PC-3 (cell line): ENCODE results near the gene GRIK5. TPM values are rescaled to one million over a fixed set of nuclear protein-coding genes. Genes with fewer than 3 reads are reported as not detected.

ENCODE experiments used
- ATAC-seq: fragments of 200-7000 bp; cut with Tn5 transposase; 2 replicates; pipeline ENCODE4 v1.9.1; 2020; ENCODE audit warnings: mild to moderate bottlenecking, moderate library complexity
- BruUV-seq: library from RNA; stranded (reverse); fragments of 400-500 nt; replicated peaks from 2 replicates; lab custom pipeline; 2021; lab: Mats Ljungman, UMichigan
- CTCF ChIA-PET: fragments of 300-600 bp; sonication (Branson Sonifier 250); formaldehyde crosslinking; loops from one replicate; lab custom pipeline; 2022; ENCODE audit warnings: antibody characterized with exemption; lab: Charles Lee
- POLR2A ChIA-PET: fragments of 300-600 bp; sonication (Branson Sonifier 250); formaldehyde crosslinking; loops from one replicate; lab custom pipeline; 2022; ENCODE audit warnings: antibody characterized with exemption; ENCODE audit not compliant: unreplicated experiment; lab: Charles Lee
- DNase-seq: peaks from one replicate; pipeline ENCODE4 v3.0.0-alpha.2; 2015
- H2AFZ ChIP-seq: fragments of 300-600 bp; sonication (generic); 2 replicates; pipeline ENCODE4 v1.6.0; 2016; ENCODE audit warnings: antibody characterized with exemption, low read length
- H3F3A ChIP-seq: fragments of 300-600 bp; sonication (generic); one replicate; pipeline ENCODE4 v1.6.0; 2017; ENCODE audit warnings: antibody characterized with exemption, low read length, control low read depth, mild to moderate bottlenecking; ENCODE audit not compliant: unreplicated experiment
- H3K27ac ChIP-seq: fragments of 300-600 bp; sonication (generic); 2 replicates; pipeline ENCODE4 v1.5.1; 2016; ENCODE audit warnings: mild to moderate bottlenecking, low read length
- H3K27me3 ChIP-seq: fragments of 300-600 bp; sonication (generic); 2 replicates; pipeline ENCODE4 v1.6.1; 2016; ENCODE audit warnings: low read length, mixed read lengths
- H3K36me3 ChIP-seq: fragments of 300-600 bp; sonication (generic); 2 replicates; pipeline ENCODE4 v1.6.1; 2016; ENCODE audit warnings: low read depth, mixed run types, low read length, mixed read lengths
- H3K4me1 ChIP-seq: fragments of 300-600 bp; sonication (generic); 2 replicates; pipeline ENCODE4 v1.5.1; 2016; ENCODE audit warnings: low read length; ENCODE audit not compliant: insufficient read depth
- H3K4me2 ChIP-seq: fragments of 300-600 bp; sonication (generic); 2 replicates; pipeline ENCODE4 v1.6.0; 2016; ENCODE audit warnings: low read length
- H3K4me3 ChIP-seq: fragments of 300-600 bp; sonication (generic); 2 replicates; pipeline ENCODE4 v1.5.1; 2016; ENCODE audit warnings: mild to moderate bottlenecking, low read length, mixed read lengths
- H3K79me2 ChIP-seq: fragments of 300-600 bp; sonication (generic); 2 replicates; pipeline ENCODE4 v1.6.1; 2017; ENCODE audit warnings: low read length, mixed read lengths
- H3K9ac ChIP-seq: fragments of 300-600 bp; sonication (generic); 2 replicates; pipeline ENCODE4 v1.6.0; 2016; ENCODE audit warnings: mild to moderate bottlenecking, low read length
- H3K9me2 ChIP-seq: fragments of 300-600 bp; sonication (generic); replicated peaks from 2 replicates; pipeline ENCODE4 v1.6.1; 2016; ENCODE audit warnings: mixed run types, low read length, mixed read lengths
- H3K9me3 ChIP-seq: fragments of 300-600 bp; sonication (generic); 2 replicates; pipeline ENCODE4 v1.6.1; 2016; ENCODE audit warnings: low read length, mixed read lengths
- H4K20me1 ChIP-seq: fragments of 300-600 bp; sonication (generic); 2 replicates; pipeline ENCODE4 v1.6.1; 2016; ENCODE audit warnings: low read length, mixed read lengths
- CTCF ChIP-seq: fragments of 300-600 bp; sonication (generic); conservative IDR thresholded peaks from 2 replicates; pipeline ENCODE4 v1.5.1; 2017; ENCODE audit warnings: antibody characterized with exemption, low read depth, mild to moderate bottlenecking, low read length
- EZH2 ChIP-seq: fragments of 300-600 bp; sonication (generic); IDR thresholded peaks from one replicate; pipeline ENCODE4 v1.6.1; 2017; ENCODE audit warnings: antibody characterized with exemption, mild to moderate bottlenecking, low read length; ENCODE audit not compliant: unreplicated experiment
- EZH2phosphoT487 ChIP-seq: fragments of 300-600 bp; sonication (generic); IDR thresholded peaks from 2 replicates; pipeline ENCODE4 v1.6.1; 2018; ENCODE audit warnings: mild to moderate bottlenecking, antibody characterized with exemption, low read length, borderline replicate concordance
- intact Hi-C: fragments of 100-400 bp; cut with micrococcal nuclease; formaldehyde crosslinking; loops from 2 replicates; pipeline ENCODE4 v1.9.0; 2023
- total RNA-seq: library from RNA; depleted of rRNA; stranded (reverse); fragments of >200 nt; gene quantifications from 2 replicates; pipeline ENCODE4 v1.2.3, GENCODE V29; 2014

The GRIK5 gene
- total RNA-seq, 1 experiment from 2014 or later, result not detected

GRCh38 chr19:42068756-42069571 is 1.0 kb downstream of the GRIK5 start:
- ATAC-seq, result no peak

DNA sequence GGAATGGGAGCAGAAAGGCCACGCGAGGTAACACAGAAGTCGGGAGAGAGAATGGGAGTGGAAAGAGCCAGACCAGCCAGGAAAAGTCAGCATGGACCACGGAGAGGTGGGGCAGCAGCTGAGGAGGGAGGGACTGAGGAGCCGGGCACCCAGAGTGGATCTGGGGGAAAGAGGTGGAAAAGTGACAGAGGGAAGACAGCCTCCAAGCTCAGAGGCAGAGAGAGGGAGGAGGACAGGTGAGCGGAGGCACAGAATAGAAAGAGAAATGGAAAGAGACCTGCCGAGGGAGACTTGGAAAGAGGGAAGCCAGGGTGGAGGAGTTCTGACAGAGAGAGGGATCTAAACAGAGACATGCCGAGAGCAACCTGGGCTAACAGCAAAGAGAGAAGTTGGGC is 1.6 kb downstream of the GRIK5 start:
- Histone ChIP-seq H3K4me1 (no peaks in the 10 kb centered on the region), H3K9me2 (no peaks in the 10 kb centered on the region), H3K4me2 (no peak overlapping the region), H3K36me3 (no peaks in the 10 kb centered on the region), H3F3A (no peaks in the 10 kb centered on the region), H3K27me3 (no peaks in the 10 kb centered on the region), H4K20me1 (no peaks in the 10 kb centered on the region), H3K27ac (no peak overlapping the region), H3K4me3 (no peak overlapping the region), H3K9ac (no peak overlapping the region), H3K9me3 (no peaks in the 10 kb centered on the region), H2AFZ (no peak overlapping the region), H3K79me2 (no peaks in the 10 kb centered on the region)
- ChIA-PET POLR2A (interaction anchor here (0.6 kb wide), 1 partner anchor 261 kb away, joined by 4 read pairs; no protein-coding TSS in a partner anchor), CTCF (no interaction called here)
- intact Hi-C loops, result no loop called here
- TF ChIP-seq EZH2 (no peak), CTCF (no peak), EZH2phosphoT487 (no peak)
- DNase-seq, result no peak
- BruUV-seq, result no TSS peak
- no peak for ATAC-seq

More at GRCh38 chr19:42068756-42069571, 1.0 kb downstream of the GRIK5 start:
- Histone ChIP-seq H3K36me3 (no peaks in the 10 kb centered on the region), H4K20me1 (no peaks in the 10 kb centered on the region), H3K4me2 (no peak overlapping the region), H3K79me2 (no peaks in the 10 kb centered on the region), H3F3A (no peaks in the 10 kb centered on the region), H3K9me3 (no peaks in the 10 kb centered on the region), H3K4me3 (no peak overlapping the region), H3K9me2 (no peaks in the 10 kb centered on the region), H3K4me1 (no peaks in the 10 kb centered on the region), H3K27ac (no peak overlapping the region), H3K9ac (no peak overlapping the region), H3K27me3 (no peaks in the 10 kb centered on the region), H2AFZ (no peak overlapping the region)
- no peak for TF ChIP-seq EZH2phosphoT487
- no peak for TF ChIP-seq CTCF
- no peak for TF ChIP-seq EZH2
- intact Hi-C loops, result no loop called here
- POLR2A ChIA-PET, result interaction anchor here (0.6 kb wide), 1 partner anchor 261 kb away, joined by 4 read pairs; no protein-coding TSS in a partner anchor
- DNase-seq, result no peak
- CTCF ChIA-PET, result no interaction called here
- no TSS peak for BruUV-seq

GRCh38 chr19:42067315-42067888 is 2.6 kb downstream of the GRIK5 start:
- Histone ChIP-seq H3K9me2 (no peaks in the 10 kb centered on the region), H3F3A (no peaks in the 10 kb centered on the region), H2AFZ (no peak overlapping the region), H4K20me1 (no peaks in the 10 kb centered on the region), H3K4me2 (no peak overlapping the region), H3K9ac (no peak overlapping the region), H3K27me3 (no peaks in the 10 kb centered on the region), H3K9me3 (no peaks in the 10 kb centered on the region), H3K36me3 (no peaks in the 10 kb centered on the region), H3K4me3 (no peak overlapping the region), H3K27ac (no peak overlapping the region), H3K4me1 (no peaks in the 10 kb centered on the region), H3K79me2 (no peaks in the 10 kb centered on the region)
- ChIA-PET POLR2A (no interaction called here), CTCF (no interaction called here)
- intact Hi-C loops, result no loop called here
- DNase-seq (no peak), ATAC-seq (no peak)
- BruUV-seq, result no TSS peak
- TF ChIP-seq CTCF, result no peak
- TF ChIP-seq EZH2phosphoT487, result no peak
- TF ChIP-seq EZH2, result no peak
